ENCODE results near the gene ZNF827.

Gene ZNF827

GRCh38 chr4:145938618-145939440 is at the start of gene ZNF827:
TSS of gene ZNF827 (minus strand) at chr4:145938823. CDS start at chr4:145938407, 416 bp downstream.
- TF ChIP-seq CTCF (IDR thresholded peaks at IDR 0.05; ENCODE audit: extremely low read depth, insufficient read depth, missing control alignments) = no peak
- peak; percentile 62 for DNase-seq (ENCODE audit: low spot score)
- in situ Hi-C loops (cut with MboI; ENCODE audit: low pct_unique_long_range_greater_than_20kb, low sequenced_read_pairs, unreplicated experiment) = no loop called here

- in situ Hi-C loops (cut with MboI; ENCODE audit: low pct_unique_long_range_greater_than_20kb, low sequenced_read_pairs, unreplicated experiment) = no loop called here
- DNase-seq (ENCODE audit: low spot score) = no peak
- no peak for TF ChIP-seq CTCF (IDR thresholded peaks at IDR 0.05; ENCODE audit: extremely low read depth, insufficient read depth, missing control alignments)
Observed at GRCh38 chr4:145984563-145984962, 45.9 kb upstream of the ZNF827 start.

GRCh38 chr4:145982791-145983190 is 44.2 kb upstream of the ZNF827 start:
- in situ Hi-C loops (cut with MboI; ENCODE audit: low pct_unique_long_range_greater_than_20kb, low sequenced_read_pairs, unreplicated experiment) = no loop called here
- DNase-seq (ENCODE audit: low spot score) = no peak
- TF ChIP-seq CTCF (IDR thresholded peaks at IDR 0.05; ENCODE audit: extremely low read depth, insufficient read depth, missing control alignments) = no peak

- DNase-seq (ENCODE audit: low spot score) = no peak
- in situ Hi-C loops (cut with MboI; ENCODE audit: low pct_unique_long_range_greater_than_20kb, low sequenced_read_pairs, unreplicated experiment) = no loop called here
- TF ChIP-seq CTCF (IDR thresholded peaks at IDR 0.05; ENCODE audit: extremely low read depth, insufficient read depth, missing control alignments) = no peak
Observed at GRCh38 chr4:145979160-145979559, 40.5 kb upstream of the ZNF827 start.

- no peak for TF ChIP-seq CTCF (IDR thresholded peaks at IDR 0.05; ENCODE audit: extremely low read depth, insufficient read depth, missing control alignments)
- in situ Hi-C loops (cut with MboI; ENCODE audit: low pct_unique_long_range_greater_than_20kb, low sequenced_read_pairs, unreplicated experiment) = no loop called here
- DNase-seq (ENCODE audit: low spot score) = no peak
Observed at GRCh38 chr4:145976680-145977079, 38.1 kb upstream of the ZNF827 start.

- TF ChIP-seq CTCF (IDR thresholded peaks at IDR 0.05; ENCODE audit: extremely low read depth, insufficient read depth, missing control alignments) = no peak
- no peak for DNase-seq (ENCODE audit: low spot score)
- in situ Hi-C loops (cut with MboI; ENCODE audit: low pct_unique_long_range_greater_than_20kb, low sequenced_read_pairs, unreplicated experiment) = no loop called here
Observed at GRCh38 chr4:145960012-145960411, 21.4 kb upstream of the ZNF827 start.
